ENCODE measurements around the gene ADGRA1. TPM values are rescaled to one million over a fixed set of nuclear protein-coding genes. Genes with fewer than 3 reads are reported as not detected.

Gene ADGRA1
- total and polyA plus RNA-seq, 10 of the 15 experiments (the other 5 are each of a cell fraction or from before 2014, with no cell fraction given): not detected

DNA sequence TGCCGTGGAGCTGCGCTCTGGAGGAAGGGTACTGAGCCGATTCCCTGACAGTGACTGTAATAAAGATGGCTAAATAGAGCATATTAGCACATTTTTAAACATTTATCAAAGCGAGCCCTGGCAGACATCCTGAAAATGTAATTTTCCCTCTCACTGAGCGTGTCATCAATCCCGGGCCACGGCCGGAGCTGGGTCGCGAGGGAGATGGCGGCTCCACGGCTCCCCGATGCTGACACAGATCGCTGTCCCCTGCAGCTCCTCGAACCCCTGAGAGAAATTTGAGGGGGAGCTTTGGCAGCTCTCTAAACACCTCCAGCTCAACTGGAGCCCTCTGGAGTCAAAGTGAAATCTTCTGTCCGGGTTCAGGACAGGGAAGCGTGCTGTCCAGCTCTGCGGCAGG is 44.9 kb upstream of the ADGRA1 start:
- H3K9ac ChIP-seq (ENCODE audit: control insufficient read depth, insufficient read depth, low read length): no peak overlapping the region
- RAD21 ChIA-PET (ENCODE audit: unreplicated experiment): no interaction called here

More for the DNA sequence above, 44.9 kb upstream of the ADGRA1 start:
- no peaks in the 10 kb centered on the region for H3K9me3 ChIP-seq (replicated peaks; ENCODE audit: control insufficient read depth, insufficient read depth, low read length)
- CTCF ChIA-PET: no interaction called here
- DNase-seq (ENCODE audit: low read depth, low spot score) (no peak), ATAC-seq (no peak), FAIRE-seq (no peak)
- H4K20me1 ChIP-seq (ENCODE audit: control insufficient read depth, insufficient read depth): no peaks in the 10 kb centered on the region
- no peaks in the 10 kb centered on the region for H3K79me2 ChIP-seq (ENCODE audit: control insufficient read depth, insufficient read depth, low read length)
- H2AFZ ChIP-seq (ENCODE audit: control insufficient read depth, low read depth, low read length): no peak overlapping the region
- POLR2A ChIA-PET: no interaction called here
- TF ChIP-seq SMARCA5 (IDR thresholded peaks at IDR 0.05) (no peak), TARDBP (IDR thresholded peaks at IDR 0.05; ENCODE audit: borderline replicate concordance) (no peak), ETV6 (conservative IDR thresholded peaks at IDR 0.05 in 1 of 2, IDR thresholded peaks at IDR 0.05 in 1 of 2; ENCODE audit: borderline replicate concordance in 1 of 2, low read depth in 1 of 2) (no peak), PML (IDR thresholded peaks at IDR 0.05; ENCODE audit: low read length) (no peak), GATAD2B (conservative IDR thresholded peaks at IDR 0.05; ENCODE audit: low read depth) (no peak), BHLHE40 (IDR thresholded peaks at IDR 0.05; ENCODE audit: borderline replicate concordance in 1 of 2, low read depth in 2 of 2, low read length in 1 of 2) (no peak), SREBF1 (IDR thresholded peaks at IDR 0.05; ENCODE audit: low read length) (no peak), RCOR1 (conservative IDR thresholded peaks at IDR 0.05; ENCODE audit: low read depth, low read length) (no peak), CBX3 (IDR thresholded peaks at IDR 0.05; ENCODE audit: borderline replicate concordance, low read depth) (no peak)
- TF ChIP-seq, protein P1, sequence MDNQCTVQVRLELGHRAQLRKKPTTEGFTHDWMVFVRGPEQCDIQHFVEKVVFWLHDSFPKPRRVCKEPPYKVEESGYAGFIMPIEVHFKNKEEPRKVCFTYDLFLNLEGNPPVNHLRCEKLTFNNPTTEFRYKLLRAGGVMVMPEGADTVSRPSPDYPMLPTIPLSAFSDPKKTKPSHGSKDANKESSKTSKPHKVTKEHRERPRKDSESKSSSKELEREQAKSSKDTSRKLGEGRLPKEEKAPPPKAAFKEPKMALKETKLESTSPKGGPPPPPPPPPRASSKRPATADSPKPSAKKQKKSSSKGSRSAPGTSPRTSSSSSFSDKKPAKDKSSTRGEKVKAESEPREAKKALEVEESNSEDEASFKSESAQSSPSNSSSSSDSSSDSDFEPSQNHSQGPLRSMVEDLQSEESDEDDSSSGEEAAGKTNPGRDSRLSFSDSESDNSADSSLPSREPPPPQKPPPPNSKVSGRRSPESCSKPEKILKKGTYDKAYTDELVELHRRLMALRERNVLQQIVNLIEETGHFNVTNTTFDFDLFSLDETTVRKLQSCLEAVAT (IDR thresholded peaks at IDR 0.05): no peak
- TF ChIP-seq, protein P2, sequence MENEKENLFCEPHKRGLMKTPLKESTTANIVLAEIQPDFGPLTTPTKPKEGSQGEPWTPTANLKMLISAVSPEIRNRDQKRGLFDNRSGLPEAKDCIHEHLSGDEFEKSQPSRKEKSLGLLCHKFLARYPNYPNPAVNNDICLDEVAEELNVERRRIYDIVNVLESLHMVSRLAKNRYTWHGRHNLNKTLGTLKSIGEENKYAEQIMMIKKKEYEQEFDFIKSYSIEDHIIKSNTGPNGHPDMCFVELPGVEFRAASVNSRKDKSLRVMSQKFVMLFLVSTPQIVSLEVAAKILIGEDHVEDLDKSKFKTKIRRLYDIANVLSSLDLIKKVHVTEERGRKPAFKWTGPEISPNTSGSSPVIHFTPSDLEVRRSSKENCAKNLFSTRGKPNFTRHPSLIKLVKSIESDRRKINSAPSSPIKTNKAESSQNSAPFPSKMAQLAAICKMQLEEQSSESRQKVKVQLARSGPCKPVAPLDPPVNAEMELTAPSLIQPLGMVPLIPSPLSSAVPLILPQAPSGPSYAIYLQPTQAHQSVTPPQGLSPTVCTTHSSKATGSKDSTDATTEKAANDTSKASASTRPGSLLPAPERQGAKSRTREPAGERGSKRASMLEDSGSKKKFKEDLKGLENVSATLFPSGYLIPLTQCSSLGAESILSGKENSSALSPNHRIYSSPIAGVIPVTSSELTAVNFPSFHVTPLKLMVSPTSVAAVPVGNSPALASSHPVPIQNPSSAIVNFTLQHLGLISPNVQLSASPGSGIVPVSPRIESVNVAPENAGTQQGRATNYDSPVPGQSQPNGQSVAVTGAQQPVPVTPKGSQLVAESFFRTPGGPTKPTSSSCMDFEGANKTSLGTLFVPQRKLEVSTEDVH (IDR thresholded peaks at IDR 0.05; ENCODE audit: low read depth, partially characterized antibody): no peak
- H3K27ac ChIP-seq (ENCODE audit: control insufficient read depth, insufficient read depth): no peak overlapping the region
- SMC1A ChIA-PET (ENCODE audit: uncharacterized antibody, unreplicated experiment): no interaction called here
- WGBS (ENCODE audit: insufficient coverage, insufficient replicate concordance, low lambda C conversion rate, missing lambda C conversion rate): 57% methylated on average over 18 of the region's 18 CpGs
- intact Hi-C loops (cut with micrococcal nuclease; ENCODE audit: unreplicated experiment) (no loop called here), in situ Hi-C loops (cut with MboI) (no loop called here)
- no peaks in the 10 kb centered on the region for H3K4me1 ChIP-seq (ENCODE audit: control insufficient read depth, insufficient read depth, low read length)
- H3K27me3 ChIP-seq (replicated peaks in 1 of 2; ENCODE audit: control insufficient read depth in 2 of 2, insufficient read depth in 2 of 2, low read length in 1 of 2): no peaks in the 10 kb centered on the region
- BruUV-seq (replicated peaks): no TSS peak
- H3K36me3 ChIP-seq (ENCODE audit: control insufficient read depth in 2 of 2, insufficient read depth in 2 of 2, low read length in 1 of 2): no peaks in the 10 kb centered on the region
- no peak overlapping the region for H3K4me2 ChIP-seq (ENCODE audit: control insufficient read depth, insufficient read depth)
- H3K4me3 ChIP-seq: no peak overlapping the region
